H1 (cell line): ENCODE results near the gene TPH2. TPM values are rescaled to one million over a fixed set of nuclear protein-coding genes. Genes with fewer than 3 reads are reported as not detected.

Experiments
- CTCF ChIA-PET: fragments of 300-600 bp; sonication (Branson Sonifier 250); formaldehyde crosslinking; loops from one replicate; lab custom pipeline; 2021; ENCODE audit not compliant: partially characterized antibody; lab: Charles Lee
- POLR2A ChIA-PET: fragments of 300-600 bp; sonication (Branson Sonifier 250); formaldehyde crosslinking; loops from one replicate; lab custom pipeline; 2021; ENCODE audit warnings: inconsistent platforms; ENCODE audit not compliant: partially characterized antibody; lab: Charles Lee
- DNase-seq, 2 experiments: peaks; one replicate each; pipeline versions ENCODE4 v3.0.0 to v3.0.0-alpha.2; 2010 to 2022; ENCODE audit warnings: low spot score in 2 of 2, low read depth in 1 of 2, mixed read lengths in 1 of 2
- FAIRE-seq: peaks from 2 replicates; lab custom pipeline; 2011; peaks lifted over from hg19 to GRCh38; lab: Jason Lieb, UNC
- H2AFZ ChIP-seq: 2 replicates; pipeline ENCODE4 v1.8.1; 2012; ENCODE audit warnings: low read length, inconsistent platforms
- H2AK5ac ChIP-seq: 2 replicates; pipeline ENCODE4 v1.6.1; 2013; ENCODE audit warnings: low read depth, low read length
- H2BK120ac ChIP-seq: replicated peaks from 2 replicates; pipeline ENCODE3; 2013; ENCODE audit warnings: low read depth, low read length, inconsistent platforms
- H2BK12ac ChIP-seq: 2 replicates; pipeline ENCODE4 v1.6.1; 2013; ENCODE audit warnings: low read depth, low read length
- H2BK15ac ChIP-seq: 2 replicates; pipeline ENCODE4 v1.6.1; 2013; ENCODE audit warnings: low read length
- H2BK20ac ChIP-seq: 2 replicates; pipeline ENCODE4 v1.6.1; 2013; ENCODE audit warnings: low read length
- H2BK5ac ChIP-seq: 2 replicates; pipeline ENCODE4 v1.6.1; 2013; ENCODE audit warnings: low read depth, low read length
- H3K14ac ChIP-seq: 2 replicates; pipeline ENCODE4 v1.6.1; 2013; ENCODE audit warnings: inconsistent platforms; ENCODE audit not compliant: insufficient read length
- H3K18ac ChIP-seq: 2 replicates; pipeline ENCODE4 v1.6.1; 2013; ENCODE audit warnings: low read length; ENCODE audit errors: extremely low read depth
- H3K23ac ChIP-seq: 2 replicates; pipeline ENCODE4 v1.6.1; 2013; ENCODE audit warnings: inconsistent platforms; ENCODE audit not compliant: insufficient read length
- H3K23me2 ChIP-seq: 2 replicates; pipeline ENCODE4 v1.6.1; 2013; ENCODE audit warnings: low read depth, low read length
- H3K27ac ChIP-seq: 2 replicates; pipeline ENCODE4 v1.6.1; 2011; ENCODE audit warnings: low read depth, low read length, inconsistent platforms
- H3K27me3 ChIP-seq, 4 experiments: replicated peaks in 1 of 4; 1 replicate in 1 of 4; 2 replicates in 3 of 4; pipeline versions ENCODE4 v1.6.1 to v1.8.1; 2011 to 2013; ENCODE audit warnings: low read length in 3 of 4, mild to moderate bottlenecking in 3 of 4, inconsistent platforms in 2 of 4, mixed read lengths in 2 of 4, moderate library complexity in 1 of 4; ENCODE audit not compliant: control insufficient read depth in 3 of 4, insufficient read depth in 3 of 4; ENCODE audit errors: extremely low read depth in 1 of 4
- H3K36me3 ChIP-seq, 4 experiments: 2 replicates each; pipeline versions ENCODE4 v1.6.1 to v1.8.1; 2011 to 2013; ENCODE audit warnings: mild to moderate bottlenecking in 4 of 4, low read length in 3 of 4, moderate library complexity in 2 of 4, control low read depth in 1 of 4, inconsistent platforms in 1 of 4; ENCODE audit not compliant: insufficient read depth in 4 of 4, control insufficient read depth in 2 of 4
- H3K4ac ChIP-seq: replicated peaks from 2 replicates; pipeline ENCODE3; 2013; ENCODE audit warnings: low read length, low read depth, mixed read lengths, inconsistent platforms; ENCODE audit not compliant: insufficient read length
- H3K4me1 ChIP-seq, 4 experiments: replicated peaks in 1 of 4; 1 replicate in 1 of 4; 2 replicates in 3 of 4; pipeline versions ENCODE4 v1.6.1 to v1.8.1; 2011 to 2013; ENCODE audit warnings: low read length in 3 of 4, inconsistent platforms in 2 of 4, mixed read lengths in 1 of 4; ENCODE audit not compliant: insufficient read depth in 4 of 4, control insufficient read depth in 3 of 4
- H3K4me2 ChIP-seq, 2 experiments: 2 replicates each; pipeline versions ENCODE4 v1.6.1 to v1.8.1; 2011 to 2013; ENCODE audit warnings: low read depth in 2 of 2, low read length in 2 of 2, control low read depth in 1 of 2, inconsistent platforms in 1 of 2, mild to moderate bottlenecking in 1 of 2; ENCODE audit not compliant: insufficient read depth in 1 of 2
- H3K4me3 ChIP-seq, 4 experiments: fragments of 200-600, 300-600 bp in 1 of 4; sonication (generic), shearing (Covaris generic), sonication (Bioruptor Twin) in 1 of 4; 2 replicates each; pipeline versions ENCODE4 v1.5.1 to v1.8.1; 2011 to 2016; ENCODE audit warnings: low read length in 4 of 4, low read depth in 3 of 4, control low read depth in 2 of 4, inconsistent platforms in 2 of 4, mild to moderate bottlenecking in 2 of 4, mixed read lengths in 1 of 4, moderate library complexity in 1 of 4; ENCODE audit not compliant: insufficient read depth in 2 of 4; ENCODE audit errors: extremely low read depth in 1 of 4
- H3K56ac ChIP-seq: replicated peaks from 2 replicates; pipeline ENCODE3; 2013; ENCODE audit warnings: low read depth, mild to moderate bottlenecking, mixed read lengths, low read length, inconsistent platforms; ENCODE audit not compliant: insufficient read length
- H3K79me1 ChIP-seq: 2 replicates; pipeline ENCODE4 v1.6.1; 2013; ENCODE audit warnings: low read depth, low read length, control low read depth
- H3K79me2 ChIP-seq, 2 experiments: 2 replicates each; pipeline versions ENCODE4 v1.6.1 to v1.8.1; 2012 to 2013; ENCODE audit warnings: low read length in 2 of 2, mild to moderate bottlenecking in 2 of 2, inconsistent platforms in 1 of 2; ENCODE audit not compliant: insufficient read depth in 2 of 2, control insufficient read depth in 1 of 2
- H3K9ac ChIP-seq, 4 experiments: replicated peaks in 1 of 4; 1 replicate in 1 of 4; 2 replicates in 3 of 4; pipeline versions ENCODE4 v1.6.1 to v1.8.1; 2011 to 2013; ENCODE audit warnings: low read depth in 3 of 4, low read length in 3 of 4, control low read depth in 2 of 4, mild to moderate bottlenecking in 2 of 4, moderate library complexity in 2 of 4, inconsistent platforms in 1 of 4; ENCODE audit errors: extremely low read depth in 1 of 4
- H3K9me3 ChIP-seq, 2 experiments: 2 replicates each; pipeline versions ENCODE4 v1.6.1 to v1.8.1; 2012 to 2013; ENCODE audit warnings: mild to moderate bottlenecking in 2 of 2, moderate library complexity in 2 of 2, control low read depth in 1 of 2, inconsistent platforms in 1 of 2, low read depth in 1 of 2, low read length in 1 of 2, mixed read lengths in 1 of 2; ENCODE audit not compliant: insufficient read depth in 2 of 2
- H4K20me1 ChIP-seq, 2 experiments: replicated peaks in 1 of 2; 2 replicates each; pipeline versions ENCODE3 to v1.8.1; 2011 to 2013; ENCODE audit warnings: inconsistent platforms in 2 of 2, low read length in 2 of 2, mild to moderate bottlenecking in 1 of 2; ENCODE audit not compliant: insufficient read depth in 2 of 2, control insufficient read depth in 1 of 2
- H4K5ac ChIP-seq: 2 replicates; pipeline ENCODE4 v1.6.1; 2013; ENCODE audit warnings: low read length, low read depth, mixed read lengths, inconsistent platforms; ENCODE audit not compliant: insufficient read length
- H4K8ac ChIP-seq: 2 replicates; pipeline ENCODE4 v1.8.0; 2013; ENCODE audit warnings: mild to moderate bottlenecking, moderate library complexity, low read length, inconsistent platforms; ENCODE audit not compliant: insufficient read depth; ENCODE audit errors: extremely low read depth
- H4K91ac ChIP-seq: replicated peaks from 2 replicates; pipeline ENCODE3; 2013; ENCODE audit warnings: low read length, mixed read lengths, inconsistent platforms; ENCODE audit not compliant: insufficient read length
- BCL11A ChIP-seq, 2 experiments: IDR thresholded peaks; one replicate each; pipeline ENCODE4 v1.6.1; 2011; ENCODE audit warnings: low read depth in 2 of 2, low read length in 2 of 2, mild to moderate bottlenecking in 2 of 2
- TBP ChIP-seq: IDR thresholded peaks from 2 replicates; pipeline ENCODE4 v1.6.1; 2011; ENCODE audit warnings: low read depth, low read length, improper control_type of control experiment
- WGBS, 2 experiments: shearing (Covaris generic) in 1 of 2; methylation state at CpG; one replicate each; pipeline versions ENCODE4 v1.1.6 to v1.1.7; 2013 to 2015; ENCODE audit warnings: low lambda C conversion rate in 2 of 2, mixed read lengths in 2 of 2, inconsistent platforms in 1 of 2, low coverage in 1 of 2, missing lambda C conversion rate in 1 of 2; ENCODE audit not compliant: insufficient replicate concordance in 2 of 2, insufficient coverage in 1 of 2, insufficient read length in 1 of 2; ENCODE audit errors: extremely low coverage in 1 of 2, missing lambda C conversion rate in 1 of 2; 5-methylcytosine and 5-hydroxymethylcytosine counted together
- polyA plus RNA-seq, 7 experiments: library from polyadenylated mRNA; depleted of rRNA in 3 of 7; stranded (reverse) in 5 of 7; unstranded in 2 of 7; fragments of >200 nt in 5 of 7; fragments of 200-250 nt in 2 of 7; gene quantifications; 1 replicate in 5 of 7; 2 replicates in 1 of 7; 4 replicates in 1 of 7; pipeline versions ENCODE4 v1.2.1 to v1.2.3, GENCODE V29; 2011 to 2013; ENCODE audit warnings: missing spikeins in 2 of 7, mixed read lengths in 2 of 7
- total RNA-seq: library from RNA; stranded (reverse); fragmentation: NEBNext Ultra II Directional; extraction: Animal tissue kit (Norgen Biotek cat#: 25700); gene quantifications from 2 replicates; pipeline ENCODE4 v1.2.1, GENCODE V29; 2021

TPH2 gene
- total and polyA plus RNA-seq, 2 of the 8 experiments (the other 6 are each of a cell fraction or from before 2014, with no cell fraction given): 0.57 to 1.1 TPM

DNA sequence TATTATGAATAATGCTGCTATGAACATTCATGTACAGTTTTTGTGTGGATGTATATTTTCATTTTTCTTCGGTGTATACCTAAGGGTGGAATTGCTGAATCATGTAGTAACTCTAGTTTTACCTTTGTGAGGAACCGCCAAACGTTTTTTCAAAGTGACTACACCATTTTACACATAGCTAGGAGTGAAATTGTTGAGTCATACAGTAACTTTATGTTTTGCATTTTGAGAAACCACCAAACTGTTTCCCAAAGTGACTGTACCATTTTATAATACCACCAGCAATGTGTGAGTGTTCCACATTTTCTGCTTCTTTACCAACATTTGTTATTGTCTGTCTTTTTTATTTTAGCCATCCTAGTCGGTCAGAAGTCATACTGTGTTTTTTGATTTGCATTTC lies 3.1 kb upstream of the TPH2 start:
- Histone ChIP-seq H2BK5ac (no peak overlapping the region), H3K4me2 (no peak overlapping the region), H2BK120ac (no peak overlapping the region), H4K8ac (no peak overlapping the region), H3K4ac (no peak overlapping the region), H4K91ac (no peak overlapping the region), H3K14ac (no peak overlapping the region)
- TF ChIP-seq BCL11A (IDR thresholded peaks at IDR 0.05; ENCODE audit: low read depth in 2 of 2, low read length in 2 of 2): no peak
- no peak for TF ChIP-seq TBP
- TF ChIP-seq, all 59 proteins: peak for 0
- H4K5ac ChIP-seq: no peak overlapping the region
- H2BK15ac ChIP-seq: no peak overlapping the region
- FAIRE-seq (no peak), DNase-seq (no peak)
- no peaks in the 10 kb centered on the region for H3K79me2 ChIP-seq
- H3K9me3 ChIP-seq: no peaks in the 10 kb centered on the region
- no peak overlapping the region for H3K4me3 ChIP-seq
- H2BK20ac ChIP-seq: no peak overlapping the region
- no peaks in the 10 kb centered on the region for H3K36me3 ChIP-seq
- H3K9ac ChIP-seq: no peak overlapping the region
- POLR2A ChIA-PET: interaction anchor here (0.7 kb wide), 1 partner anchor 8 kb away, joined by 3 read pairs; no protein-coding TSS in a partner anchor
- no peaks in the 10 kb centered on the region for H3K23me2 ChIP-seq
- H3K27me3 ChIP-seq: no peaks in the 10 kb centered on the region
- H3K4me1 ChIP-seq: no peaks in the 10 kb centered on the region
- no peak overlapping the region for H3K56ac ChIP-seq
- H2AK5ac ChIP-seq: no peak overlapping the region
- no peaks in the 10 kb centered on the region for H3K79me1 ChIP-seq
- CTCF ChIA-PET: interaction anchor here (0.7 to 0.9 kb wide), 2 partner anchors 46 to 160 kb away, joined by 3 to 4 read pairs; no protein-coding TSS in a partner anchor
- H2AFZ ChIP-seq: no peak overlapping the region
- 79% methylated on average over 4 of the region's 4 CpGs; no CpG with 5 or more reads in 1 of the 2 experiments for WGBS, 2 experiments
- no peak overlapping the region for H3K23ac ChIP-seq
- no peak overlapping the region for H2BK12ac ChIP-seq
- no peaks in the 10 kb centered on the region for H4K20me1 ChIP-seq
- no peak overlapping the region for H3K27ac ChIP-seq
- H3K18ac ChIP-seq: no peak overlapping the region
